Activated naive CD8-positive, alpha-beta T cell (primary cell): ENCODE data around the gene RPP38.

Source experiments
- H3K27ac Mint-ChIP-seq: one replicate; pipeline ENCODE4 v1.8.0; 2021; ENCODE audit warnings: mixed read lengths
- H3K27me3 Mint-ChIP-seq: one replicate; pipeline ENCODE4 v1.8.0; 2021; ENCODE audit warnings: mixed read lengths
- H3K36me3 Mint-ChIP-seq: one replicate; pipeline ENCODE4 v1.8.0; 2021; ENCODE audit warnings: mixed read lengths
- H3K4me1 Mint-ChIP-seq: one replicate; pipeline ENCODE4 v1.8.0; 2021; ENCODE audit warnings: low read depth, mixed read lengths
- H3K4me3 Mint-ChIP-seq: one replicate; pipeline ENCODE4 v1.8.0; 2021; ENCODE audit warnings: mild to moderate bottlenecking, mixed read lengths
- H3K9me3 Mint-ChIP-seq: one replicate; pipeline ENCODE4 v1.8.0; 2021; ENCODE audit warnings: low read depth, mixed read lengths

RPP38 gene

DNA sequence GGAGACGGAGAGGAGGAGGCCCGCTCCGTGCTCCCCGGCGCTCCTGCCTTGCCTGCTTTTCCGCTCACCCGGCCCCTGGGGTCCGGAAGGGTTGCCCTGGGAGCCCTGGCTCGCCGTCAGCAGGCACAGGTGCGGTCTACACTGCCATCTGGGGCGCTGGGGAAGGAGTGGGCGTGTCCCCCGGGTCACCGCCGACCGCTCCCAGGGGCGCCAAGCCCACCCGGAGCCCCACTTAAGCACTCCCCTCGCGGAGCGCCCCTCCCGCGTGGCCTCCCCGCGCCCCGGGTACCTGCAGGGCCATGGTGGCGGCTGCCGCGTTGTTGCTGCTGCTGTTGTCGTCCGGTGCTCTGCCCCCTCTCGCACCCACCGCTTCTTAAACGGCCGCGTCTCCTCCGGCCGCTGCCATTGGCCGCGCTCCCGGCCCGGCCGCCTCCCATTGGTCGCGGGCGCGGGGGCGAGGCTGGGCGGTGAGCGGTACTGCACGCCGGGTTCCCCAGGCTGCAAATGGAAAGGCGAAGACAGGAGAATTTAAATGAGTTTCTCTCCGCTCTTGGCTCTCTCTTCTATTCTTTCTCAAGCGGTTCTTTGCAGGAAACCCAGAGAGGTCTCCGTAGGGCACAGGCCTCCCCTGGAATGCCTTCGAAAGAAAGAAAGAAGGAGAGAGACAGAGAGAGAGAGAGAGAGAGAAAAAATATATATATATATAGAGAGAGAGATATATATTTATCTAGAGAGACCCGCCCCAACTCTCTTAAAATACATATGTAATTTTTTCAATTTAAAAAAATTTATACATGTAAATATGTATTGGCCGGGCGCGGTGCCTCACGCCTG, 8.5 kb upstream of the RPP38 start, which contains the start of gene ACBD7:
ACBD7 (minus strand) TSS at position 349 of the 834 bp plus-strand sequence; CDS start at position 301, 48 bp downstream.
- Mint-ChIP-seq H3K27ac (no peak within 1 kb of the TSS), H3K4me3 (peak within 1 kb of the TSS; percentile 74), H3K36me3 (no peaks in the 10 kb centered on the region), H3K9me3 (no peaks in the 10 kb centered on the region), H3K4me1 (peaks cover 2% of the 10 kb centered on the region), H3K27me3 (no peaks in the 10 kb centered on the region)

DNA sequence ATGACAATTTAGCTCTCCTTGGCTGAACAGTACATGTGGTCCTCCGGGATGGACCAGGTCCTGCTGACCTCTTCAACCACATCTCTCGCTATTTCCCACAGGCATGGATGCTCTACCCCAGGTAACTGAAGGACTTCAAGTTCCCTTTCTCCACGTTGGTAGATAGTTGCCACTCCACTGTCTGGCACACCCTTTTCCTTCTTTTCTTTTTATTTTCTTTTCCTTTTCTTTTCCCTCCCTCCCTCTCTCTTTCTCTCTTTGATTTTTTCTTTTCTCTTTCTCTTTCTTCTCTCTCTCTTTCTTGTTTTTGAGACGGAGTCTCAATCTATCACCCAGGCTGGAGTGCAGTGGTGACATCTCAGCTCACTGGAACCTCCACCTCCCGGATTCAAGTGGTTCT, 5.7 kb upstream of the RPP38 start:
- Mint-ChIP-seq H3K4me3 (no peak overlapping the region), H3K36me3 (no peaks in the 10 kb centered on the region), H3K27ac (no peak overlapping the region), H3K9me3 (no peaks in the 10 kb centered on the region), H3K27me3 (no peaks in the 10 kb centered on the region), H3K4me1 (peaks cover 3% of the 10 kb centered on the region)

DNA sequence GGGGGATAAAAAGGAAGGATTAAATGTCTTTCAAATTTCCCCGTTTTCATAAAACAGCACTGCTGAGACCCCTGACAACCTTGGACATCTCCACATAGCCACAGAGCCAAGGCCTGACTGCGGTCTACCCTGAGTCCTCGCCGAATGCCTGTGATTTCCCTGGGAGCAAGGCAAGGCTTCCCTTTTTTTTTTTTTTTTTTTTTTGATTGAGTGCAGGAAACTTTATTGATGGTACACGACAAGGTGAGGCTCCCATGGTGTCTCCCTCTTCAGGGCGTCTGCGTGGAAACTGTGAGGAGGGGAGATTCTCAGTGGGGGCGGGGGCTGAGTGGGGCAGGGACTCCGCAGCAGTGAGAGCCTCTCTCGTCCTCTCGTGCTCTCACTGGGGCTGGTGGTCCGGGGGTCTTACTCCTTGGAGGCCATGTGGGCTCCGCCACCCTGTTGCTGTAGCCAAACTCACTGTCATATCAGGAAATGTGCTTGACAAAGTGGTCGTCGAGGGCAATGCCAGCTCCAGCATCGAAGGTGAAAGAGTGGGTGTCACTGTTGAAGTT, 4.2 kb upstream of the RPP38 start:
- Mint-ChIP-seq H3K27me3 (no peaks in the 10 kb centered on the region), H3K36me3 (no peaks in the 10 kb centered on the region), H3K9me3 (no peaks in the 10 kb centered on the region), H3K4me3 (no peak overlapping the region), H3K27ac (no peak overlapping the region), H3K4me1 (peaks cover 12% of the 10 kb centered on the region)

DNA sequence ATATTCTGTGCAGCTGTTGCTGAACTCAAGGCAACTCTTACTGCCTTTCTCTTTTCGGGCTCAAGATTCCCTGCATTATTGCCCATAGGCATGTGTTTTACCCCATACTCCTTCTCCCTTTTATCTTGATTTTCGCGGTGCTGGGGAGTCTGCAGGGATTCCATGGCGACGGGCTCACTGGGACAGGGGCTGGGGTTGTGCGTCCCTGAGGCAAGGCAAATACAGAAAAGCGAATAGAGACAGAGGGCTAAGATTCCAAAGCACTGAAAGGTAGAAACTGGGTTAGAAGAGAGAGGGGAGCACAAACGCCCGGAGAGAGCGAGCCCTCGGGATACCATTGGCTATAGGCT, 519 bp upstream of the RPP38 start:
- Mint-ChIP-seq H3K36me3 (peaks cover 2% of the 10 kb centered on the region), H3K4me1 (peaks cover 29% of the 10 kb centered on the region), H3K27ac (peak overlapping the region; percentile 80), H3K4me3 (peak overlapping the region; percentile 99), H3K9me3 (no peaks in the 10 kb centered on the region), H3K27me3 (no peaks in the 10 kb centered on the region)

DNA sequence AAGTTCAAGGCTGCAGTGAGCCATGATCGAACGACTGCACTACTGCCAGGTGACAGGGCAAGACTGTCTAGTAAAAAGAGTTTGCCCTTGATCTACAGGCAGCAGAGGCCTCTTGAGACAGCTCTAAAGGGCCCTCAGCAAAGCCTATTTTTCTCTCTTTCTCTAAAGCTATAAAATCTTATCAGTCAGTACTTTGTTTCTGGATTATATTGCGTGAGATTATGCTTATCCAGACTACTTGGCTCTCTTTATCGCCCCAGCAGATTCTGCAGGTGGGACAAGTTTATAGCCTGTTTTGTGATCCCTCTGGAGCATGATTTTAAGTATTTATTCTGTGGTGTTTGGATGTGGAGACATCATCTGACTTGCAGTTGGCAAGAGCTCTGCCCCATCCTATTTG, 2.7 kb downstream of the RPP38 start:
- Mint-ChIP-seq H3K4me1 (peaks cover 29% of the 10 kb centered on the region), H3K36me3 (peaks cover 3% of the 10 kb centered on the region), H3K27ac (peak overlapping the region; percentile 83), H3K4me3 (peak overlapping the region; percentile 72), H3K9me3 (no peaks in the 10 kb centered on the region), H3K27me3 (no peaks in the 10 kb centered on the region)

DNA sequence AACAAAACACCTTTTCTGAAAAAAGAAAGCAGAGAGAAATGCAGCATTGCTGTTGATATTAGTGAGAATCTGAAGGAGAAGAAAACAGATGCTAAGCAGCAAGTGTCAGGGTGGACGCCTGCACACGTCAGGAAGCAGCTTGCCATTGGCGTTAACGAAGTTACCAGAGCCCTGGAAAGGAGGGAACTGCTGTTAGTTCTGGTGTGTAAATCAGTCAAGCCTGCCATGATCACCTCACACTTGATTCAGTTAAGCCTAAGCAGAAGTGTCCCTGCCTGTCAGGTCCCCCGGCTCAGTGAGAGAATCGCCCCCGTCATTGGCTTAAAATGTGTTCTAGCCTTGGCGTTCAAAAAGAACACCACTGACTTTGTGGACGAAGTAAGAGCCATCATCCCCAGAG, 6.4 kb downstream of the RPP38 start:
- Mint-ChIP-seq H3K36me3 (peaks cover 5% of the 10 kb centered on the region), H3K9me3 (no peaks in the 10 kb centered on the region), H3K27me3 (no peaks in the 10 kb centered on the region), H3K4me1 (peaks cover 23% of the 10 kb centered on the region), H3K27ac (peak overlapping the region; percentile 28), H3K4me3 (no peak overlapping the region)

DNA sequence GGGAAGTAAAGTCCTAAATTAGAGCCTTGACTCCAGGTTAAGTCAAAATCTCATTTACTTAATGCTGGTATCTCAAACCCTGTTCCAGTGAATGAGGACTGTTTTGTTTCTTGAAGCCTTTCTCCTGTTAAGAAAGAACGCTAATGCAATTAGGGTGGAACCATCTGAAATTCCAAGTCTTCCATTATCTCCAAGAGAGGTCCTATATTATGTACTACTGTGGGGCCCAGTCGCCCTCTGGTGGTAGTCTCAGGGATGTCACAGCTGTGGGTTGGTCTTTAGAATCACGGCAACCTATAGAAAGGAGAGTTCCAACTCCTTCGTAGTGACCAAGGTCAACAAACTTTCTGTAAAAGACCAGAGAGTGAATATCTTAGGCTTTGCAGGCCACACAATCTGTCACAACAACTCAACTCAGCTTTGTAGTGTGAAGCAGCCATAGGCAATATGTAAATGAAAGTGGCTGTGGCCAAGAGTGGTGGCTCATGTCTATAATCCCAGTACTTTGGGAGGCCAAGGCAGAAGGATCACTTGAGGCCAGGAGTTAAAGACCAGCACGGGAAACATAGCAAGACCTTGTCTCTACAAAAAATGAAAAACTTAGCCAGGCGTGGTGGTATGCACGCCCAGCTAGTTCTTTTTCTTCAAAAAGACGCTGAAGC, 9.3 kb downstream of the RPP38 start:
- Mint-ChIP-seq H3K27ac (peak overlapping the region; percentile 35), H3K9me3 (no peaks in the 10 kb centered on the region), H3K4me1 (peaks cover 6% of the 10 kb centered on the region), H3K4me3 (no peak overlapping the region), H3K27me3 (no peaks in the 10 kb centered on the region), H3K36me3 (peaks cover 7% of the 10 kb centered on the region)

DNA sequence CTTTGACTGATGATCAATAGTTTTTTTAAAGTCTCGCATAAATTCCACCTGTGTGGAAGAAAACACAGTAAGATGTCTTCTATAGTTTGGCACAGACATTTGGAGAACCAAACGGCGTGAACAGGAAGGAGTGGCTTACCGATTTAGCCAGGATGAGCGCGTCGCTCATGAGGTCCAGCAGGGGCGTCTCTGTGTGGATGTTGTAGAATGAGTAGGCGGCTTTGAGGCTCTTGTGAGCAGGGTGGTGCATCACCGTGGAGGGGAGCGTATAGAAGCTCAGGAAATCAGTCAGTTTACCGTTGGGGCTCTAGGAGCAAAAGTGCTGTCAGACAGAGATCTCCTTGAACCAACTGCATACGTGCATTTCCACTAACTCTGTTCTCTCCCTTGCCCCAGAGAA, 15.5 kb downstream of the RPP38 start:
- H3K4me1 Mint-ChIP-seq = peaks cover 2% of the 10 kb centered on the region
- no peaks in the 10 kb centered on the region for H3K27me3 Mint-ChIP-seq
- no peak overlapping the region for H3K4me3 Mint-ChIP-seq
- H3K9me3 Mint-ChIP-seq = no peaks in the 10 kb centered on the region
- H3K27ac Mint-ChIP-seq = no peak overlapping the region
- peaks cover 10% of the 10 kb centered on the region for H3K36me3 Mint-ChIP-seq

DNA sequence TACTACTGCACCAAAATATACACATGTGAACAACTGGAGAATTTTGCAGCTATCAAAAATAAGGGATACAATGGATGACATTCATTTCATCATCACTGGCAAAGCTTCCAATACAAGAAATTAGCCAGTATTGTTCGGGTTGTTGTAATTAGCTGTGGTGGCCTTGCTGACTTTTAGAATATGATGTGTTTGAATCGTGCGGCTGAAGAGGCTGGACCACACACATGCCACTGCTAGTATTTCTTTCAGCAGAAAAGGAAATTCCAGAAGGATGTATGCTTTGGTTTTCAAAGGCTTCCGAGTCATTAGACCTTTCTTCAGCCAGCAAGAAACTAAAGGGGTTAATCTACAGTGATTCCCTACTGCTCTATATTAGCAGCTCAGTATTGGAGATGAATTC, 16.6 kb downstream of the RPP38 start:
- H3K9me3 Mint-ChIP-seq = no peaks in the 10 kb centered on the region
- no peaks in the 10 kb centered on the region for H3K27me3 Mint-ChIP-seq
- no peak overlapping the region for H3K27ac Mint-ChIP-seq
- H3K4me1 Mint-ChIP-seq = peaks cover 2% of the 10 kb centered on the region
- peaks cover 6% of the 10 kb centered on the region for H3K36me3 Mint-ChIP-seq
- no peak overlapping the region for H3K4me3 Mint-ChIP-seq

DNA sequence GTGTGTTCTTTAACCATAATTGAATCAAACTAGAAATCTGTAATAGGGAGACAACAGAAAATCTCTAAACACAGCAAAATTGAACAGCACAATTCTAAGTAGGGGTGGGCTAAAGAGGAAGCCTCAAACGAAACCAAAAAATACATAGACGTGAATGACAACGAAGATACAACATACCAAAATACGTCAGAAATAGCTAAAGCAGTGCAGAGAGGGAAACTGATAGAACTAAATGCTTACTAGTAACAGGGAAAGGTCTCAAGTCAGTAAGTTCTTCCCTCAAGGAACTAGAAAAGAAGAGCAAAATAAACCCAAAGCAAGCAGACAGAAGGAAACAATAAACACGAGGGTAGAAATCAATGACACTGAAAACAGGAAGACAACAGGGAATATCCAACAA, 19.1 kb downstream of the RPP38 start:
- Mint-ChIP-seq H3K4me3 (no peak overlapping the region), H3K36me3 (peaks cover 11% of the 10 kb centered on the region), H3K27me3 (no peaks in the 10 kb centered on the region), H3K9me3 (no peaks in the 10 kb centered on the region), H3K4me1 (peaks cover 2% of the 10 kb centered on the region), H3K27ac (no peak overlapping the region)

DNA sequence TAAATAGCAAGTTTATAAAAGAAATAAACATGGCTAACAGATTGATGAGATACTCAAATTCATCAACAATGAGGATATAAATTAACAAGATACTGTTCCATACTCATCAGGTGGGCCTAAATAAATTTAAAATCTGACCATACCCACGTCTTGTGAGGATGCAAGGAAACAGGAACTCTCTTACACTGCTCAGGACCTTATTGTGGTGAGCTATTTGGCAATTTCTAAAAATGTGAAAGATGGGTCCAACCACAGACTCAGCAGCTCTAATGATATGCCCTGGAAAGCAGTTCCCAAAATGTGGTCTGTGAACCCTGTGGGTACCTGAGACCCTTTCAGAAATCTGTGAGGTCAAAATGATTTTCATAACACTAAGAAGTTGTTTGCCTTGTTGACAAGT, 21.5 kb downstream of the RPP38 start:
- no peaks in the 10 kb centered on the region for H3K9me3 Mint-ChIP-seq
- H3K27me3 Mint-ChIP-seq = no peaks in the 10 kb centered on the region
- peaks cover 10% of the 10 kb centered on the region for H3K36me3 Mint-ChIP-seq
- no peak overlapping the region for H3K27ac Mint-ChIP-seq
- H3K4me1 Mint-ChIP-seq = peaks cover 9% of the 10 kb centered on the region
- H3K4me3 Mint-ChIP-seq = no peak overlapping the region

DNA sequence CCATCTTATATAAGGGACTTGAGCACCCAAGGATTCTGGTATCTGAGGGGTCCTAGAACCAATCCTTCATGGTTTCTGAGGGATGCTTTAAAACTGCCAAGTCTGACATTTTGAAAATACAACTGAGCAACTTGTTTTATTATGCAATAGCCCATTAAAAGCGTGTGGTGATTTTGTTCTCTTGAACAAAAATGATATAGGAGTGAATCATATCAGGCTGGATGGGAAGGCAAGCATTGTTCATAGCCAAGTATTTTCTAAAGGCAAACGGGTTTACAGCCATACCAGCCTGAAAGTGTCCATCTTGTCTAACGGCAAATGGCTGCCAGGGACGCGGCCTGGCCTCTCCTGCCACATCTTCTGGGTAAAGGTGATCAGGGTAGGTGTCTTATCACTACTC, 23.4 kb downstream of the RPP38 start:
- Mint-ChIP-seq H3K27me3 (no peaks in the 10 kb centered on the region), H3K36me3 (peaks cover 9% of the 10 kb centered on the region), H3K27ac (no peak overlapping the region), H3K9me3 (no peaks in the 10 kb centered on the region), H3K4me3 (no peak overlapping the region), H3K4me1 (peaks cover 14% of the 10 kb centered on the region)

DNA sequence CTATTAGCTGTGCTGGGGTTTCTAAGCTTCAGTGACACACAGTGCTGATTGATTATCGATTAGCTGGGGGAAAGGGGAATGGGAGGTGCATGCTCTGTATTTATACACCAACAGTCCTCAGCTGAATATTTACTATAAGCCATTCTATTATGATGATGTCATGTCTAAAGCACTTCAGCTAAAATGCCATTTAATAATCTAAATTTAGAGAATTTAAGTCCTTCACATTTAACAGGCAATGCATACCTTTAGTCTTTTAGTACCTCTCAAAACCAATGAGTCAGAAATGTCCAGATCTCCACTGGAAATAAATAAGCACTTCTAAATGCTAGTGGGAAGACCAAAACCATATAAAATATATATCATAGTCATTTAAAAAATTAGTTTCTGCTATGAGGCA, 24.6 kb downstream of the RPP38 start:
- peaks cover 12% of the 10 kb centered on the region for H3K36me3 Mint-ChIP-seq
- no peaks in the 10 kb centered on the region for H3K27me3 Mint-ChIP-seq
- H3K27ac Mint-ChIP-seq = no peak overlapping the region
- H3K9me3 Mint-ChIP-seq = no peaks in the 10 kb centered on the region
- H3K4me1 Mint-ChIP-seq = peaks cover 14% of the 10 kb centered on the region
- H3K4me3 Mint-ChIP-seq = no peak overlapping the region

DNA sequence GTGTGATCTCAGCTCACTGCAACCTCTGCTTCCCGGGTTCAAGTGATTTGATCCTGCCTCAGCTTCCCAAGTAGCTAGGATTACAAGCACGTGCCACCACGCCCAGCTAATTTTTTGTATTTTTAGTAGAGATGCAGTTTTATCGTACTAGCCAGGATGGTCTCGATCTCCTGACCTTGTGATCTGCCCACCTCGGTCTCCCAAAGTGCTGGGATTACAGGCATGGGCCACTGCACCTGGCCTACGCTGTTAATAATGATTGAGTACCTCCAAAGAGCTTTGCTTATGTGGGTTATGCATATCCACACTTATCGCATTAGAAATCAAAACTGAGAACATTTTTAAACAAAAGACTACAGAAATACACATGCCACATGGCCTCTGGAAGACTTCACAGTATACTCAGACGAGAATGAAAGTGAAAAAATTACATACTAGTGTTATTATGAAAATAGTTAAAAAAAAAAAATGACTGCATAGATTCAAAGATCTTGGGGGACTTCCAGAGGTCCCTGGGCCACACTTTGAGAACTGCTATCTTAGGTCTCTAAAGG, 25.4 kb downstream of the RPP38 start:
- Mint-ChIP-seq H3K9me3 (no peaks in the 10 kb centered on the region), H3K4me1 (peaks cover 14% of the 10 kb centered on the region), H3K4me3 (peak overlapping the region; percentile 31), H3K36me3 (peaks cover 12% of the 10 kb centered on the region), H3K27me3 (no peaks in the 10 kb centered on the region), H3K27ac (peak overlapping the region; percentile 81)

DNA sequence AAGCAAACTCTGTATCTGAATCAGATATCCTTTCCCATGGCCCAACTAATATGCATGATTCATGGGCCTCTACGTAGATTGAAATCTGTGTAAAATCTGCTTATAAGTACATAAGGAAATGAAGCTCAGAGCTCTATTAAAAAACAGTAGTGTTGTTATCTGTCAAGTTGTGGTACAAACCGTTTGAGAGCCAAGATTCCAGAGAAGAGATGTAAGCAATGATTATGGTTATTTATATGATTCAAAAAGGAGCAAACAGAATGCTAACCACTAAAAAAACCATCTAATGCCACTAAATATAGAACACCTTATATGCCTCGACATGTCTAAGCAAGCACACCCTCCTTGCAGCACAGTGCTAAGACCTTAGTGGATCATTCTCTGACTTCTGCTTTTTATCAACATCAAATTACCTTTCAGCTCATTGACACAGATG, 26.6 kb downstream of the RPP38 start:
- H3K27ac Mint-ChIP-seq = peak overlapping the region; percentile 88
- H3K4me1 Mint-ChIP-seq = peaks cover 14% of the 10 kb centered on the region
- peaks cover 20% of the 10 kb centered on the region for H3K36me3 Mint-ChIP-seq
- H3K4me3 Mint-ChIP-seq = peak overlapping the region; percentile 49
- H3K27me3 Mint-ChIP-seq = no peaks in the 10 kb centered on the region
- no peaks in the 10 kb centered on the region for H3K9me3 Mint-ChIP-seq
